ENCODE results near the gene GP1BB.

GP1BB gene

GRCh38 chr22:19714312-19715187 lies 8.8 kb upstream of the GP1BB start, which contains the start of gene SEPTIN5:
SEPTIN5 (plus strand) TSS chr22:19714503; CDS start chr22:19714589, 86 bp downstream.
- H3K4me3 ChIP-seq (ENCODE audit: insufficient read depth, low read depth, low read length): peak within 1 kb of the TSS; percentile 55
- no peaks in the 10 kb centered on the region for H3K4me1 ChIP-seq (ENCODE audit: control insufficient read depth, insufficient read depth, low read length)
- 3% methylated on average over 106 of the region's 106 CpGs for WGBS, 2 experiments
- H3K36me3 ChIP-seq (ENCODE audit: control insufficient read depth, insufficient read depth, low read length): no peaks in the 10 kb centered on the region
- H3K27me3 ChIP-seq (ENCODE audit: control insufficient read depth, insufficient read depth, low read length, poor library complexity, severe bottlenecking): peaks cover 68% of the 10 kb centered on the region
- H3K27ac ChIP-seq (ENCODE audit: insufficient read depth, low read depth, low read length, poor library complexity, severe bottlenecking): no peak within 1 kb of the TSS
- H3K9me3 ChIP-seq (ENCODE audit: control insufficient read depth, low read length): no peaks in the 10 kb centered on the region

- H3K27ac ChIP-seq (ENCODE audit: insufficient read depth, low read depth, low read length, poor library complexity, severe bottlenecking): no peak overlapping the region
- peaks cover 76% of the 10 kb centered on the region for H3K27me3 ChIP-seq (ENCODE audit: control insufficient read depth, insufficient read depth, low read length, poor library complexity, severe bottlenecking)
- WGBS, 2 experiments: 81 to 85% methylated on average over 4 of the region's 4 CpGs
- H3K4me3 ChIP-seq (ENCODE audit: insufficient read depth, low read depth, low read length): peak overlapping the region; percentile 55
- no peaks in the 10 kb centered on the region for H3K9me3 ChIP-seq (ENCODE audit: control insufficient read depth, low read length)
- H3K4me1 ChIP-seq (ENCODE audit: control insufficient read depth, insufficient read depth, low read length): no peaks in the 10 kb centered on the region
- H3K36me3 ChIP-seq (ENCODE audit: control insufficient read depth, insufficient read depth, low read length): no peaks in the 10 kb centered on the region
These were observed 8.0 kb upstream of the GP1BB start for GRCh38 chr22:19715188-19715930.

GRCh38 chr22:19716041-19716828 lies 7.1 kb upstream of the GP1BB start:
- Histone ChIP-seq H3K36me3 (ENCODE audit: control insufficient read depth, insufficient read depth, low read length) (no peaks in the 10 kb centered on the region), H3K4me3 (ENCODE audit: insufficient read depth, low read depth, low read length) (no peak overlapping the region), H3K9me3 (ENCODE audit: control insufficient read depth, low read length) (no peaks in the 10 kb centered on the region), H3K27ac (ENCODE audit: insufficient read depth, low read depth, low read length, poor library complexity, severe bottlenecking) (no peak overlapping the region), H3K4me1 (ENCODE audit: control insufficient read depth, insufficient read depth, low read length) (no peaks in the 10 kb centered on the region), H3K27me3 (ENCODE audit: control insufficient read depth, insufficient read depth, low read length, poor library complexity, severe bottlenecking) (peaks cover 85% of the 10 kb centered on the region)
- WGBS, 2 experiments: 91 to 92% methylated on average over 11 of the region's 11 CpGs

- H3K27me3 ChIP-seq (ENCODE audit: control insufficient read depth, insufficient read depth, low read length, poor library complexity, severe bottlenecking): peaks cover 90% of the 10 kb centered on the region
- H3K27ac ChIP-seq (ENCODE audit: insufficient read depth, low read depth, low read length, poor library complexity, severe bottlenecking): no peak overlapping the region
- no peak overlapping the region for H3K4me3 ChIP-seq (ENCODE audit: insufficient read depth, low read depth, low read length)
- no peaks in the 10 kb centered on the region for H3K36me3 ChIP-seq (ENCODE audit: control insufficient read depth, insufficient read depth, low read length)
- 96 to 97% methylated on average over 1 of the region's 1 CpG for WGBS, 2 experiments
- H3K4me1 ChIP-seq (ENCODE audit: control insufficient read depth, insufficient read depth, low read length): no peaks in the 10 kb centered on the region
- no peaks in the 10 kb centered on the region for H3K9me3 ChIP-seq (ENCODE audit: control insufficient read depth, low read length)
These were observed 6.6 kb upstream of the GP1BB start for GRCh38 chr22:19716829-19717105.

GRCh38 chr22:19717181-19717580 lies 6.2 kb upstream of the GP1BB start:
- Histone ChIP-seq H3K4me3 (ENCODE audit: insufficient read depth, low read depth, low read length) (no peak overlapping the region), H3K4me1 (ENCODE audit: control insufficient read depth, insufficient read depth, low read length) (no peaks in the 10 kb centered on the region), H3K27me3 (ENCODE audit: control insufficient read depth, insufficient read depth, low read length, poor library complexity, severe bottlenecking) (peaks cover 94% of the 10 kb centered on the region), H3K27ac (ENCODE audit: insufficient read depth, low read depth, low read length, poor library complexity, severe bottlenecking) (no peak overlapping the region), H3K36me3 (ENCODE audit: control insufficient read depth, insufficient read depth, low read length) (no peaks in the 10 kb centered on the region), H3K9me3 (ENCODE audit: control insufficient read depth, low read length) (no peaks in the 10 kb centered on the region)
- 83 to 87% methylated on average over 9 of the region's 9 CpGs for WGBS, 2 experiments

- Histone ChIP-seq H3K4me1 (ENCODE audit: control insufficient read depth, insufficient read depth, low read length) (peaks cover 6% of the 10 kb centered on the region), H3K9me3 (ENCODE audit: control insufficient read depth, low read length) (no peaks in the 10 kb centered on the region), H3K4me3 (ENCODE audit: insufficient read depth, low read depth, low read length) (peak overlapping the region; percentile 24), H3K27ac (ENCODE audit: insufficient read depth, low read depth, low read length, poor library complexity, severe bottlenecking) (no peak overlapping the region), H3K36me3 (ENCODE audit: control insufficient read depth, insufficient read depth, low read length) (no peaks in the 10 kb centered on the region), H3K27me3 (ENCODE audit: control insufficient read depth, insufficient read depth, low read length, poor library complexity, severe bottlenecking) (peaks cover 97% of the 10 kb centered on the region)
- 18% methylated on average over 96 of the region's 96 CpGs for WGBS, 2 experiments
These were observed 5.5 kb upstream of the GP1BB start for GRCh38 chr22:19717691-19718455.

GRCh38 chr22:19718456-19719049 lies 4.8 kb upstream of the GP1BB start:
- Histone ChIP-seq H3K4me1 (ENCODE audit: control insufficient read depth, insufficient read depth, low read length) (peaks cover 12% of the 10 kb centered on the region), H3K4me3 (ENCODE audit: insufficient read depth, low read depth, low read length) (peak overlapping the region; percentile 24), H3K27me3 (ENCODE audit: control insufficient read depth, insufficient read depth, low read length, poor library complexity, severe bottlenecking) (peaks cover 97% of the 10 kb centered on the region), H3K27ac (ENCODE audit: insufficient read depth, low read depth, low read length, poor library complexity, severe bottlenecking) (no peak overlapping the region), H3K9me3 (ENCODE audit: control insufficient read depth, low read length) (no peaks in the 10 kb centered on the region), H3K36me3 (ENCODE audit: control insufficient read depth, insufficient read depth, low read length) (no peaks in the 10 kb centered on the region)
- 2 to 3% methylated on average over 70 of the region's 70 CpGs for WGBS, 2 experiments

- Histone ChIP-seq H3K27ac (ENCODE audit: insufficient read depth, low read depth, low read length, poor library complexity, severe bottlenecking) (no peak overlapping the region), H3K27me3 (ENCODE audit: control insufficient read depth, insufficient read depth, low read length, poor library complexity, severe bottlenecking) (peaks cover 97% of the 10 kb centered on the region), H3K4me3 (ENCODE audit: insufficient read depth, low read depth, low read length) (peak overlapping the region; percentile 24), H3K4me1 (ENCODE audit: control insufficient read depth, insufficient read depth, low read length) (peaks cover 15% of the 10 kb centered on the region), H3K36me3 (ENCODE audit: control insufficient read depth, insufficient read depth, low read length) (no peaks in the 10 kb centered on the region), H3K9me3 (ENCODE audit: control insufficient read depth, low read length) (no peaks in the 10 kb centered on the region)
- 18 to 19% methylated on average over 31 of the region's 31 CpGs for WGBS, 2 experiments
These were observed 4.3 kb upstream of the GP1BB start for GRCh38 chr22:19719050-19719482.

- WGBS, 2 experiments: 83 to 84% methylated on average over 12 of the region's 12 CpGs
- no peaks in the 10 kb centered on the region for H3K36me3 ChIP-seq (ENCODE audit: control insufficient read depth, insufficient read depth, low read length)
- peaks cover 98% of the 10 kb centered on the region for H3K27me3 ChIP-seq (ENCODE audit: control insufficient read depth, insufficient read depth, low read length, poor library complexity, severe bottlenecking)
- H3K4me3 ChIP-seq (ENCODE audit: insufficient read depth, low read depth, low read length): no peak overlapping the region
- peaks cover 19% of the 10 kb centered on the region for H3K4me1 ChIP-seq (ENCODE audit: control insufficient read depth, insufficient read depth, low read length)
- H3K9me3 ChIP-seq (ENCODE audit: control insufficient read depth, low read length): no peaks in the 10 kb centered on the region
- H3K27ac ChIP-seq (ENCODE audit: insufficient read depth, low read depth, low read length, poor library complexity, severe bottlenecking): no peak overlapping the region
These were observed 3.8 kb upstream of the GP1BB start for GRCh38 chr22:19719488-19720021.
